ENCODE results near the gene TNFRSF12A. TPM values are rescaled to one million over a fixed set of nuclear protein-coding genes. Genes with fewer than 3 reads are reported as not detected.

The TNFRSF12A gene
- total and polyA plus RNA-seq, 10 of the 15 experiments (the other 5 are each of a cell fraction or from before 2014, with no cell fraction given) = 0.35 to 1.7 (median 1.2) TPM; not detected in 2

DNA sequence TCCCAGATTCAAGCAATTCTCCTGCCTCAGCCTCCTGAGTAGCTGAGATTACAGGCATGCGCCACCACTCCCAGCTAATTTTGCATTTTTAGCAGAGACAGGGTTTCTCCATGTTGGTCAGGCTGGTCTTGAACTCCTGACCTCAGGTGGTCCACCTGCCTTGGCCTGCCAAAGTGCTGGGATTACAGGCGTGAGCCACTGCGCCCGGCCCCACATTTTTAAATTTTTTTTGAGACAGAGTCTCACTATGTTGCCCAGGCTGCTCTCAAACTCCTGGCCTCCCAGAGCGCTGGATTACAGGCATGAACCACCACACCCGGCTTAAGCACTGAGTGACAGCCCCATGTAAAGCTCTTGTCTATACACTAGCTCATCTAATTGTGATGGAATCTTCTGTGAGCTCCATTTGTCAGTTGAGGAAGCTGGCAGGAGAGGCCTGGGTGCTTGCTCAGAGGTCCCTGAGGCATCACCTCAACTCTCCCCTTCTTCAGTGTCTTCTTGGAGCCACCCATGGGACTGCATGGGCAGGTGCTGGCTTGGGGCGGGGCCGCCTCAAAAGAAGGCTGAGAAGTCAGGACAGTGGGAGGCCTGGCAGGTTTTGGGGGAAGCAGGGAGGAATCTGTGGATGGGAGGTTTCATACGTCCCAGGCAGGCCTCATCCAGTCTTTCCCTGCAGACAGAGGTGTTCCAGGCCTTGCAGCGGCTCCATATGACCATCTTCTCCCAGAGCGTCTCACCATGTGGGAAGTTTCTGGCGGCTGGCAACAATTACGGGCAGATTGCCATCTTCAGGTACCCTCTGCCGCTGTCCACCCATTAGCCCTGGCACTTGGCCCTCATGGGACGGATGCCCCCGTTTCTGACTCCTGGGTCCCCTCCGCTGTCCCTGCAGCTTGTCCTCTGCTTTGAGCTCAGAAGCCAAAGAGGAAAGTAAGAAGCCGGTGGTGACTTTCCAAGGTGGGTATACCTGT, 5.1 kb downstream of the TNFRSF12A start (continued):
- TF ChIP-seq, protein P1, sequence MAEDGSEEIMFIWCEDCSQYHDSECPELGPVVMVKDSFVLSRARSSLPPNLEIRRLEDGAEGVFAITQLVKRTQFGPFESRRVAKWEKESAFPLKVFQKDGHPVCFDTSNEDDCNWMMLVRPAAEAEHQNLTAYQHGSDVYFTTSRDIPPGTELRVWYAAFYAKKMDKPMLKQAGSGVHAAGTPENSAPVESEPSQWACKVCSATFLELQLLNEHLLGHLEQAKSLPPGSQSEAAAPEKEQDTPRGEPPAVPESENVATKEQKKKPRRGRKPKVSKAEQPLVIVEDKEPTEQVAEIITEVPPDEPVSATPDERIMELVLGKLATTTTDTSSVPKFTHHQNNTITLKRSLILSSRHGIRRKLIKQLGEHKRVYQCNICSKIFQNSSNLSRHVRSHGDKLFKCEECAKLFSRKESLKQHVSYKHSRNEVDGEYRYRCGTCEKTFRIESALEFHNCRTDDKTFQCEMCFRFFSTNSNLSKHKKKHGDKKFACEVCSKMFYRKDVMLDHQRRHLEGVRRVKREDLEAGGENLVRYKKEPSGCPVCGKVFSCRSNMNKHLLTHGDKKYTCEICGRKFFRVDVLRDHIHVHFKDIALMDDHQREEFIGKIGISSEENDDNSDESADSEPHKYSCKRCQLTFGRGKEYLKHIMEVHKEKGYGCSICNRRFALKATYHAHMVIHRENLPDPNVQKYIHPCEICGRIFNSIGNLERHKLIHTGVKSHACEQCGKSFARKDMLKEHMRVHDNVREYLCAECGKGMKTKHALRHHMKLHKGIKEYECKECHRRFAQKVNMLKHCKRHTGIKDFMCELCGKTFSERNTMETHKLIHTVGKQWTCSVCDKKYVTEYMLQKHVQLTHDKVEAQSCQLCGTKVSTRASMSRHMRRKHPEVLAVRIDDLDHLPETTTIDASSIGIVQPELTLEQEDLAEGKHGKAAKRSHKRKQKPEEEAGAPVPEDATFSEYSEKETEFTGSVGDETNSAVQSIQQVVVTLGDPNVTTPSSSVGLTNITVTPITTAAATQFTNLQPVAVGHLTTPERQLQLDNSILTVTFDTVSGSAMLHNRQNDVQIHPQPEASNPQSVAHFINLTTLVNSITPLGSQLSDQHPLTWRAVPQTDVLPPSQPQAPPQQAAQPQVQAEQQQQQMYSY (CRISPR knock-in tag; IDR thresholded peaks at IDR 0.05) = no peak

DNA sequence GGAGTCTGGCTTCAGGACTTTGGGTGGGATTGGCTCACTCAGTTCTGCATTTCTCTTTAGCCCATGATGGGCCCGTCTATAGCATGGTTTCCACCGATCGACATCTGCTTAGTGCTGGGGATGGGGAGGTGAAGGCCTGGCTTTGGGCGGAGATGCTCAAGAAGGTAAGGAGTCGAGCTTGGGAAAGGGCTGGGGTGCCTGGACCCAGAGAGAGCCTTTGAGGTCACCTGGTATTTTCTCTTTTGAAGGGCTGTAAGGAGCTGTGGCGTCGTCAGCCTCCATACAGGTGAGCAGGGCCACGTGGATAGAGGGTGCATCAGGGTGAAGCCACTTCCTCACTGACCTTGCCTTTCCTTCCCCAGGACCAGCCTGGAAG, 5.8 kb downstream of the TNFRSF12A start:
- 76% methylated on average over 8 of the region's 8 CpGs for WGBS (ENCODE audit: insufficient coverage, insufficient replicate concordance, low lambda C conversion rate, missing lambda C conversion rate)
- TF ChIP-seq ZNF207 (IDR thresholded peaks at IDR 0.05; ENCODE audit: borderline replicate concordance) (no peak), SPI1 (IDR thresholded peaks at IDR 0.05; ENCODE audit: borderline replicate concordance, insufficient read depth, low read depth, low read length) (no peak), ATF7 (IDR thresholded peaks at IDR 0.05; ENCODE audit: low read depth) (no peak), SMAD1 (IDR thresholded peaks at IDR 0.05; ENCODE audit: low read depth, partially characterized antibody) (no peak), MYC (IDR thresholded peaks at IDR 0.05; ENCODE audit: insufficient read depth, insufficient read length, insufficient replicate concordance, low read length, severe bottlenecking) (no peak), ZBED1 (IDR thresholded peaks at IDR 0.05; ENCODE audit: borderline replicate concordance) (no peak), EP300 (IDR thresholded peaks at IDR 0.05; ENCODE audit: borderline replicate concordance in 1 of 2, control insufficient read depth in 1 of 2, low read depth in 2 of 2, low read length in 2 of 2) (no peak), CBX3 (IDR thresholded peaks at IDR 0.05; ENCODE audit: borderline replicate concordance, low read depth) (no peak)
- TF ChIP-seq, protein P2, sequence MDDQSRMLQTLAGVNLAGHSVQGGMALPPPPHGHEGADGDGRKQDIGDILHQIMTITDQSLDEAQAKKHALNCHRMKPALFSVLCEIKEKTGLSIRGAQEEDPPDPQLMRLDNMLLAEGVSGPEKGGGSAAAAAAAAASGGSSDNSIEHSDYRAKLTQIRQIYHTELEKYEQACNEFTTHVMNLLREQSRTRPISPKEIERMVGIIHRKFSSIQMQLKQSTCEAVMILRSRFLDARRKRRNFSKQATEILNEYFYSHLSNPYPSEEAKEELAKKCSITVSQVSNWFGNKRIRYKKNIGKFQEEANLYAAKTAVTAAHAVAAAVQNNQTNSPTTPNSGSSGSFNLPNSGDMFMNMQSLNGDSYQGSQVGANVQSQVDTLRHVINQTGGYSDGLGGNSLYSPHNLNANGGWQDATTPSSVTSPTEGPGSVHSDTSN (IDR thresholded peaks at IDR 0.05; ENCODE audit: insufficient replicate concordance, low read depth, low read length) = no peak
- TF ChIP-seq, protein P3, sequence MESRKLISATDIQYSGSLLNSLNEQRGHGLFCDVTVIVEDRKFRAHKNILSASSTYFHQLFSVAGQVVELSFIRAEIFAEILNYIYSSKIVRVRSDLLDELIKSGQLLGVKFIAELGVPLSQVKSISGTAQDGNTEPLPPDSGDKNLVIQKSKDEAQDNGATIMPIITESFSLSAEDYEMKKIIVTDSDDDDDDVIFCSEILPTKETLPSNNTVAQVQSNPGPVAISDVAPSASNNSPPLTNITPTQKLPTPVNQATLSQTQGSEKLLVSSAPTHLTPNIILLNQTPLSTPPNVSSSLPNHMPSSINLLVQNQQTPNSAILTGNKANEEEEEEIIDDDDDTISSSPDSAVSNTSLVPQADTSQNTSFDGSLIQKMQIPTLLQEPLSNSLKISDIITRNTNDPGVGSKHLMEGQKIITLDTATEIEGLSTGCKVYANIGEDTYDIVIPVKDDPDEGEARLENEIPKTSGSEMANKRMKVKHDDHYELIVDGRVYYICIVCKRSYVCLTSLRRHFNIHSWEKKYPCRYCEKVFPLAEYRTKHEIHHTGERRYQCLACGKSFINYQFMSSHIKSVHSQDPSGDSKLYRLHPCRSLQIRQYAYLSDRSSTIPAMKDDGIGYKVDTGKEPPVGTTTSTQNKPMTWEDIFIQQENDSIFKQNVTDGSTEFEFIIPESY (IDR thresholded peaks at IDR 0.05) = no peak

More for the DNA sequence above, 5.8 kb downstream of the TNFRSF12A start:
- intact Hi-C loops (cut with micrococcal nuclease; ENCODE audit: unreplicated experiment) (no loop called here), in situ Hi-C loops (cut with MboI) (no loop called here)
- Histone ChIP-seq H3K4me3 (no peak overlapping the region), H3K27ac (ENCODE audit: control insufficient read depth, insufficient read depth) (no peak overlapping the region), H3K4me2 (ENCODE audit: control insufficient read depth, insufficient read depth) (no peak overlapping the region), H3K36me3 (ENCODE audit: control insufficient read depth in 2 of 2, insufficient read depth in 2 of 2, low read length in 1 of 2) (peaks cover 4 to 7% of the 10 kb centered on the region in 2 experiments; a peak in 3 of 4 replicates), H4K20me1 (ENCODE audit: control insufficient read depth, insufficient read depth) (0 out of 2 replicates have a peak, but pooled peaks cover 3% of the 10 kb centered on the region), H3K4me1 (ENCODE audit: control insufficient read depth, insufficient read depth, low read length) (peaks cover 20% of the 10 kb centered on the region), H3K9ac (ENCODE audit: control insufficient read depth, insufficient read depth, low read length) (no peak overlapping the region), H3K79me2 (ENCODE audit: control insufficient read depth, insufficient read depth, low read length) (no peaks in the 10 kb centered on the region), H3K9me3 (replicated peaks; ENCODE audit: control insufficient read depth, insufficient read depth, low read length) (no peaks in the 10 kb centered on the region), H3K27me3 (replicated peaks in 1 of 2; ENCODE audit: control insufficient read depth in 2 of 2, insufficient read depth in 2 of 2, low read length in 1 of 2) (peaks cover 7 to 8% of the 10 kb centered on the region in 2 experiments), H2AFZ (ENCODE audit: control insufficient read depth, low read depth, low read length) (no peak overlapping the region)
- FAIRE-seq = no peak
- no TSS peak for BruUV-seq (replicated peaks)
- ChIA-PET RAD21 (ENCODE audit: unreplicated experiment) (interaction anchor here (6.5 kb wide), 1 partner anchor 22 kb away, joined by 94 read pairs; no protein-coding TSS in a partner anchor), SMC1A (ENCODE audit: uncharacterized antibody, unreplicated experiment) (interaction anchor here (10.1 kb wide), 1 partner anchor 21 kb away, joined by 91 read pairs; no protein-coding TSS in a partner anchor), POLR2A (interaction anchor here (1.2 kb wide), 1 partner anchor 72 kb away, joined by 3 read pairs; no protein-coding TSS in a partner anchor), CTCF (interaction anchor here (1.1 to 18.2 kb wide), 2 partner anchors 21 to 104 kb away, joined by 3 to 421 read pairs; no protein-coding TSS in a partner anchor)
- DNase-seq (ENCODE audit: low read depth, low spot score) = no peak
- no peak for ATAC-seq
